DMS 273 (cell line): Measurements from ENCODE around the gene STK32C.
"Not testable (repeated sequence)": the region's sequence is repeated elsewhere in the genome, so short reads cannot be mapped to it uniquely, and the experiment has no call there.

Experiments
- DNase-seq: peaks from one replicate; lab custom pipeline; 2025; ENCODE audit not compliant: unreplicated experiment; lab: John Stamatoyannopoulos, UW

Gene STK32C

DNA sequence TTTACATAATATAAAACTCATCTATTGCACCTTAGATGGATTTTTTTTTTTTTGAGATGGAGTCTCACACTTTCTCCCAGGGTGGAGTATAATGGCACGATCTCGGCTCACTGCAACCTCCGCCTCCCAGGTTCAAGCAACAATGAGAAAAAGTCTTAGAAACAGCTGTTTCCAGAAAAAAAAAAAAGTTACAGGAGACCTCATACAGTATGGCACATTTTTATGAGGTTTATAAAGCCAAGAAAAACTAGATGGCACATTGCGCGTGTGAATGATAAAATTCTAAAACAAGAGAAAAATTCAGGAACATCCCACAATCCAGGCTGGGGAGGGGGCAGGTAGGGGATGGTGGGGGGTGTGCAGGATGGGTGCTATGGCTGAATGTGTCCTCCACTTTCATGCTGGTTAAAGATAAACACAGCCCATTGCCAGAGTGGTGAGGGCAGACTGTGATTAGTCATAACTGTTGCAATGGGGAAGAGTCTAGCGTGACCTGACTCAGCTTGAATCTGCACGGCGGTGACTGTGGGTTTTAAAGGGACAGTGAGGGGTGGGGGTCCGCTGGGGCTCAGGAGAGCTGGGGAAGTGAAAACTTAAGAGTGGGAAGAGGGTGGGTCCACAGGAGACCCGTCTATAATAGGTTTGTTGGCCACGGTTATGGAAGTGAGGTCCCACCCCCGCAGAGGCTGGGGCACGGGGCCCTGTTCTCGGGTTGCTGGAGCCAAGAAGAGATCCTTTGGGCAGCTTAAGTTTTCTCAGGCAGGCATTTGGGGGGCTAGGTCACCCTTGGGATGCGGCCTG lies 12.3 kb upstream of the STK32C start:
- DNase-seq = peak; percentile 55

DNA sequence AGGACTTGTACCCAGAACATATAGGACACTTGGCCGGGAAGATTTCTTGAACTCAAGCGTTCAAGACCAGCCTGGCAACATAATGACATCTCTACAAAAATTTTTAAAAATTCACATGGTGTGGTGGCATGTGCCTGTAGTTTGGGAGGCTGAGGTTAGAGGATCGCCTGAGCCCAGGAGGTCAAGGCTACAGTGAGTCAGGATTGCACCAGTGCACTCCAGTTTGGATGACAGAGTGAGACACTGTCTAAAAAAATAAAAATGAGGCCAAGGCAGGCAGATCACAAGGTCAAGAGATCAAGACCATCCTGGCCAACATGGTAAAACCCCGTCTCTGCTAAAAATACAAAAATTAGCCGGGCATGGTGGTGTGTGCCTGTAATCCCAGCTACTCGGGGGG lies 9.7 kb upstream of the STK32C start:
- not testable (repeated sequence) for DNase-seq

GRCh38 chr10:132316133-132316532 lies 8.4 kb upstream of the STK32C start:
- DNase-seq = no peak

DNA sequence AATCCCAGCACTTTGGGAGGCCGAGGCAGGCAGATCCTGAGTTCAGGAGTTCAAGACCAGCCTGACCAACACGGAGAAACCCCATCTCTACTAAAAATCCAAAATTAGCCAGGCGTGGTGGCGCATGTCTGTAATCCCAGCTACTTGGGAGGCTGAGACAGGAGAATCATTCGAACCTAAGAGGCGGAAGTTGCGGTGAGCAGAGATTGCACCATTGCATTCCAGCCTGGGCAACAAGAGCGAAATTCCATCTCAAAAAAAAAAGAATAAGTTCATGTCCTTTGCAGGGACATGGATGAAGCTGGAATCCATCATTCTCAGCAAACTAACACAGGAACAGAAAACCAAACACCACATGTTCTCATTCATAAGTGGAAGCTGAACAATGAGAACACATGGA lies 7.1 kb upstream of the STK32C start:
- DNase-seq = not testable (repeated sequence)

DNA sequence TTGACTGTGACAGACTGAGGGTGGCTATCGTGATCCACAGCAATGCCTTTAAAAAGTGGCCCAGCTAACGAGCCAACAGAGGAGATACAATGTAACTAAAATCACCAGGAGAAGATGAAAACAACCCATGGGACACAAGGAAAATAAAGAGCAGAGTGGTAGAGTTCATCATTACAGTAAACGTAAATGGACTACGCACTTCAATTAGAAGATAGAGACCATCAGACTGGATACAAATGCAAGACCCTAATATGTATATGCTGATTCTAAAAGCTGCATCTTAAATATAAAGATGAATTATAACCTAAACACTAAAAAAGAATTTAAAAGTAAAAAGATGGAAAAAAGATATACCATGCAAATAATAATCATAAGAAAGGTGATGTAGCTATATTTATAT lies 6.6 kb upstream of the STK32C start:
- no peak for DNase-seq

GRCh38 chr10:132313865-132314264 lies 6.1 kb upstream of the STK32C start:
- DNase-seq = no peak

DNA sequence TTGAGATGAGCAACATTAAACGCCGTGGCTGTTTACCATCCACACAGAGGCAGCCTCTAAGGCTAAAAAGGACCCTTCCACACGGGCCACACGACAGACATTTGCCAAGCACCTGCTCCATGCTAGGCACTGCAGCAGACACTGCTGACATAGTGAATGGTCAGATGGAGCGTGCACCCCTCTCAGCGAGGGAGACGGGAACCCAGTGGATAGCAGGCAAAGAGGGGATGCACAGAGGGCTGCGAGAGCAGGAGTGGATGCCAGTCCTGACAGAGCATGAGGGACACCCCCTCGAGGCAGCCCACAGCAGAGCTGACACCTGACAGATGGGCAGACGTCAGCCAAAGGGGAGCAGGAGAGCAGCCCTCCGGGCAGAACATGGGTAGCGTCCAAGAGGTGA lies 5.6 kb upstream of the STK32C start:
- no peak for DNase-seq

DNA sequence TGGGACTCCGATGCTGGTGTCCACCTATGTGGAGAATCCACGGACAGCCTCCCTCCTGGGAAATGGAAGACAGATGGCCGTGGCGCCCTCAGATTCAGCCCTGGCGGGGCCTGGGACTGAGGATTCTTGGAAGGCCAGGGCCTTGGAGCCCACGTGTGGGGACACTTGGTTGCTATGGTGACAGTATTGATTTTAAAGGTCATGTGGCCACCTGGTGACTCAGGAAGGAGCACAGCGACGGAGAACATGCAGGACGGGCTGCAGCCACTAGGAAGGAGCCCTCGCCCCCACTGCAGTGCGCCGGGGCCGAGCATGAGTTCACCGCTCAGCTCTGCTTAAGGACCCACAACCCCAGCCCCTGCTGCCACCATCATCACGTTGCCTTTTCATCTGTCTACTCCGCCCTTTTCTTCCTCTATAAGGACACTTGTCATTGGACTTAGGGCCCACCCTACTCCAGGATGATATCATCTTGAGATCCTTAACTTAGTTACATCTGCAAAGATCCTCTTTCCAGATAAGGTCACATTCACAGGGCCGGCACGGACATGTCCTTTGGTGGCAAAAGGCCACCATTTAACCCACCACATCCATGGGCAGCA lies 3.7 kb upstream of the STK32C start:
- DNase-seq = no peak

- DNase-seq = no peak
Measured at GRCh38 chr10:132310701-132311337, 3.1 kb upstream of the STK32C start.

DNA sequence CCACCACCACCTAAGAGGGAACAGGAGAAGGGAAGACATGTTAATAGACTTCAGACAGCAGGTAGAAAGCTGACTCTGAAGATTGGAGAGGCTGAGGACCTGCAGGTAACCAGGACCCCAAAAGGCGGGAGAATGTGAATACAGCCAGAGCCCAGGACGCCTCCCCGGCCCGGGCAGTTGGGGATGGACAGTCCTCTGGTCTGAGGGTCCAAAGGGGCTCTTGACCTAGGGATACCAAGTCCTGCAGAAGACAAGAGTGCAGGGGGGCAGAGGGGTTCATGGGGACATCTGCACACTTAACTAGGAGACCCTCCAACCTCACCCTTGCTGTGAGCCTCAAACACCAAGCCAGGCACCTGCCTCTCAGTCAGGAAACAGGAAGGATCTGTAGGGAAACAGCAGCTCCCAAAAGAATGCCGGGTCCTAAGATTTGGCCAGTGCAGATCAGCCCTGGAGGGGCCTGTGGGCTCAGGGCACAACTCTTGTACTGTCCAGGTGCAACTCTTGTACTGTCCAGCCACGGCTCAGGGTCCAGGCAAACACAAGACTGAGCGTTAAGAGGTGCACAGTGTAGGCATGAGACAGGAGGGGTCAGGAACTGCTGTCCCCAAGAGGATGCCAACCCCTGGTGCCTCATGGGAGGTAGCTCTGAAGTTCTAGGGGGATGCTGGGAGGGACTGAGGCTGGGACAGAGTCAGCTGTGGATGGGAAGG lies 2.3 kb upstream of the STK32C start:
- DNase-seq = no peak

DNA sequence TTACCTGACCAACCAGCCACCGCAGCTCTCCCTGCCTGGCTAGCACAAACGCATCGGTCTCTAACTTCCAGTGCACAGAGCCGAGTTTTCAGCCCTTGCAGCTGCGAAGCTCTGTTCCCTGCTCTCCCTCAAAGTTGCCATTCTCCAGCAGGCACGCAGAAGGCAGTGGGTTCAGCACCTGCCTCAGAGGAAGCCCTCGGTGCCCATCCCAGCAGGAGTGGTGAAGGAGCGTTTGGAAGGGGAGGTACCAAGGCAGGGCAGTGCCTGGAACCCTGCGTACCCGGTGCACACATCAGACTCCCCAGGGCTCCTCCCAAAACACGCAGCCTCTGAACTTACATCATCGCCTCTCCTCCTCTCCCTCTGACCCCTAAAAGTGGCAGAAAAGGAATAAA lies 1.7 kb upstream of the STK32C start:
- DNase-seq = no peak

- DNase-seq = no peak
Measured at GRCh38 chr10:132308587-132309470, 1.1 kb upstream of the STK32C start.

GRCh38 chr10:132306864-132307751 lies 642 bp downstream of the STK32C start:
- peak; percentile 58 for DNase-seq

GRCh38 chr10:132306343-132306685 lies 1.4 kb downstream of the STK32C start:
- no peak for DNase-seq

DNA sequence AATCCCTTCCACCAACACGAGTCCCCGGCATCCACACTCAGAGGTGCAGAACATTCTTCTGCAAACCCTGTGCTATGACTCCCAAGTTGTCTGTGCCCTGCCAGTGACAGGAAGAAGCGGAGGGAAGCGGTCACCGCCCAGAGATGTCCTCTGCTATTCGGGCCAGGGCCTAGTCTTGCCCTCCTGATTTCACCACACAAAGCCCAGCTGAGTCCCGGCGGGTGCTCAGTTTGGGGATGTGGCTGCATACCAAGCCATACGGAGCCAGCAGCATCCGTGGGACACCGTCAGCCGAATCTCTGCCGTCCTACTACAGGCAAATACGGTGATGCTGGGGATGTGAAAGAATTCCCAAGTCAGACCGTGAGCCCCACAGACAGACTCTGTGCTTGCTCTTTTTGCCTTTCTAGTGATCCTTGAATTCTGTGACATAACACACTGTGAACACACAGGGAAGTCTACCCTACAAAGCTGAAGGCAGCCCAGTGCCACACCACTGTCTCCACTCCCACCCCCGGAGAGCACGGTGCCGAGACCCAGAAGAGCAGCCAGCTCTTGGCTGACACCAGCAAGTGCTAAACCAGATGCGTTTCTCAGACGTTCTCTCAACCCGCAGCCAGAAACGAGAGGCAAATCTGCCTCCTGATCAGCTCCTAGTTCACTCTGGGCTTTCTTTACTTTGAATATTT lies 2.0 kb downstream of the STK32C start:
- DNase-seq = no peak

- DNase-seq = no peak
Measured at GRCh38 chr10:132304756-132305509, 2.8 kb downstream of the STK32C start.

- DNase-seq = no peak
Measured at GRCh38 chr10:132303361-132304115, 4.2 kb downstream of the STK32C start.
